Loucy (cell line): ENCODE results near the gene DOCK3.
"Not testable (repeated sequence)": the region's sequence is repeated elsewhere in the genome, so short reads cannot be mapped to it uniquely, and the experiment has no call there.

Experiments used
- CTCF ChIP-seq: fragments of 200-600 bp; sonication (generic); conservative IDR thresholded peaks from 2 replicates; pipeline ENCODE4 v1.5.1; 2014; ENCODE audit warnings: mild to moderate bottlenecking, antibody characterized with exemption, low read length
- EZH2phosphoT487 ChIP-seq: fragments of 200-600 bp; IDR thresholded peaks from 2 replicates; pipeline ENCODE4 v1.6.1; 2018; ENCODE audit warnings: antibody characterized with exemption, mild to moderate bottlenecking, moderate library complexity, borderline replicate concordance

DNA sequence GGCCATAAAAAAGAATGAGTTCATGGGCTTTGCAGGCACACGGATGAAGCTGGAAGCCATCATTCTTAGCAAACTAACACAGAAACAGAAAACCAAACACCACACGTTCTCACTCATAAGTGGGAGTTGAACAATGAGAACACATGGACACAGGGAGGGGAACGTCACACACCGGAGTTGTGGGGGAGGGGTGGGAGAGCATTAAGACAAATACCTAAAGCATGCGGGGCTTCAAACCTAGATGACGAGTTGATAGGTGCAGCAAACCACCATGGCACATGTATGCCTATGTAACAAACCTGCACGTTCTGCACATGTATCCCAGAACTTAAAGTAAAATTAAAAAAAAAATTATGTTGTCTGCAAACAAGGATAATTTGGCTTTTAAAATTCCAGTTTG is 200.1 kb downstream of the DOCK3 start:
- not testable (repeated sequence) for TF ChIP-seq CTCF, EZH2phosphoT487
